Measurements from ENCODE around the gene OSTF1. TPM values are rescaled to one million over a fixed set of nuclear protein-coding genes. Genes with fewer than 3 reads are reported as not detected.

Gene OSTF1
- total RNA-seq, 1 donor from 2014 or later = 21.8 TPM

DNA sequence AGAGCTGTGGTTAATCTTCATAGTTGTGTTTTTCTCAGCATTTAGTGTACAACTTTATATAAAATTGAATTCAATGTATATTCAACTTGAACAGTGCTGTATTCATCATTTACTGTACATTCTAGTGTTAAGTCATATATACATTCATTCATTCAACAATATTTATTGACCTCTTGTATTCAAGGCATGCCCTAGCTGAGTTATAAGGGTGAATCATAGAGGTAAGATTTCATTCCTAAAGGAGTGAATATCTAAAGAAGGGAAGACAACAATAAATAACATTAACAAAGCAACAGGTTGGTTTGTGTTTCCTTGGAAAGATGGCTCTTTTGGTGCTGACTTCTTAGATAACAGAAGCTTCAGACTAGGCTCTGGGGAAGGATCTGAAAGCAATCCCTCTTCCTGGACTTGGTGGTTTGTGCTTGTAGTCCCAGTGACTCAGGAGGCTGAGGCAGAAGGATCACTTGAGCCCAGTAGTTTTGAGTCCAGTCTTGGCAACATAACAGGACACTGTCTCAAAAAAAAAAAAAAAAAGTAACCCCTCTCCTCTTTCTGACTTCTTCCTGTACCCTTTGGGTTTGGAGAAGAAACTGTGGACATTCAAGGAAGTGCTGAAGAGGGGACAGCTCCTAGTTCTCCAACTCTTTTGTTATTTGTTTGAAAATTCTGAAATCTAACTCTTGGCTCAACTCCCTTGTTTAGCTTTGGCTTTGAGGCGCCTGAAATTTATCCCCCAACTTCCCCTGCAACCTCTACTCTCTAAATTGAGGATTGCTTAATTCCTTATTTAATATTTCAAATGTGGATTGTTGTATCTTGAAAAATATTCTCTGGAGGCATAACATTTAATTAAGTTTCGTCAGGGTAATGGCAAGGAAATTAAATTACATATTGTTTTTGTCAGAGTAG lies 80.2 kb downstream of the OSTF1 start:
- Mint-ChIP-seq H3K4me3 (ENCODE audit: unreplicated experiment) (no peak overlapping the region), H3K4me1 (ENCODE audit: unreplicated experiment) (peaks cover 5% of the 10 kb centered on the region), H3K27me3 (ENCODE audit: unreplicated experiment) (no peaks in the 10 kb centered on the region), H3K36me3 (ENCODE audit: unreplicated experiment) (peaks cover 41% of the 10 kb centered on the region), H3K27ac (ENCODE audit: unreplicated experiment) (no peak overlapping the region), H3K9me3 (ENCODE audit: unreplicated experiment) (peaks cover 26% of the 10 kb centered on the region)
- DNase-seq (ENCODE audit: extremely low spot score, unreplicated experiment) = no peak
- TF ChIP-seq, protein P1, sequence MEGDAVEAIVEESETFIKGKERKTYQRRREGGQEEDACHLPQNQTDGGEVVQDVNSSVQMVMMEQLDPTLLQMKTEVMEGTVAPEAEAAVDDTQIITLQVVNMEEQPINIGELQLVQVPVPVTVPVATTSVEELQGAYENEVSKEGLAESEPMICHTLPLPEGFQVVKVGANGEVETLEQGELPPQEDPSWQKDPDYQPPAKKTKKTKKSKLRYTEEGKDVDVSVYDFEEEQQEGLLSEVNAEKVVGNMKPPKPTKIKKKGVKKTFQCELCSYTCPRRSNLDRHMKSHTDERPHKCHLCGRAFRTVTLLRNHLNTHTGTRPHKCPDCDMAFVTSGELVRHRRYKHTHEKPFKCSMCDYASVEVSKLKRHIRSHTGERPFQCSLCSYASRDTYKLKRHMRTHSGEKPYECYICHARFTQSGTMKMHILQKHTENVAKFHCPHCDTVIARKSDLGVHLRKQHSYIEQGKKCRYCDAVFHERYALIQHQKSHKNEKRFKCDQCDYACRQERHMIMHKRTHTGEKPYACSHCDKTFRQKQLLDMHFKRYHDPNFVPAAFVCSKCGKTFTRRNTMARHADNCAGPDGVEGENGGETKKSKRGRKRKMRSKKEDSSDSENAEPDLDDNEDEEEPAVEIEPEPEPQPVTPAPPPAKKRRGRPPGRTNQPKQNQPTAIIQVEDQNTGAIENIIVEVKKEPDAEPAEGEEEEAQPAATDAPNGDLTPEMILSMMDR (IDR thresholded peaks at IDR 0.05) = no peak

GRCh38 chr9:75169623-75170022 lies 81.3 kb downstream of the OSTF1 start:
- H3K4me1 Mint-ChIP-seq (ENCODE audit: unreplicated experiment) = peaks cover 5% of the 10 kb centered on the region
- H3K4me3 Mint-ChIP-seq (ENCODE audit: unreplicated experiment) = no peak overlapping the region
- H3K36me3 Mint-ChIP-seq (ENCODE audit: unreplicated experiment) = peaks cover 36% of the 10 kb centered on the region
- no peaks in the 10 kb centered on the region for H3K27me3 Mint-ChIP-seq (ENCODE audit: unreplicated experiment)
- DNase-seq (ENCODE audit: extremely low spot score, unreplicated experiment) = no peak
- H3K9me3 Mint-ChIP-seq (ENCODE audit: unreplicated experiment) = peaks cover 18% of the 10 kb centered on the region
- TF ChIP-seq, protein P1 (IDR thresholded peaks at IDR 0.05) = no peak
- H3K27ac Mint-ChIP-seq (ENCODE audit: unreplicated experiment) = no peak overlapping the region

GRCh38 chr9:75170898-75171360 lies 82.6 kb downstream of the OSTF1 start:
- Mint-ChIP-seq H3K27ac (ENCODE audit: unreplicated experiment) (no peak overlapping the region), H3K4me1 (ENCODE audit: unreplicated experiment) (peaks cover 5% of the 10 kb centered on the region), H3K9me3 (ENCODE audit: unreplicated experiment) (peaks cover 15% of the 10 kb centered on the region), H3K27me3 (ENCODE audit: unreplicated experiment) (no peaks in the 10 kb centered on the region), H3K36me3 (ENCODE audit: unreplicated experiment) (peaks cover 34% of the 10 kb centered on the region), H3K4me3 (ENCODE audit: unreplicated experiment) (no peak overlapping the region)
- TF ChIP-seq, protein P1 (IDR thresholded peaks at IDR 0.05) = no peak
- no peak for DNase-seq (ENCODE audit: extremely low spot score, unreplicated experiment)

DNA sequence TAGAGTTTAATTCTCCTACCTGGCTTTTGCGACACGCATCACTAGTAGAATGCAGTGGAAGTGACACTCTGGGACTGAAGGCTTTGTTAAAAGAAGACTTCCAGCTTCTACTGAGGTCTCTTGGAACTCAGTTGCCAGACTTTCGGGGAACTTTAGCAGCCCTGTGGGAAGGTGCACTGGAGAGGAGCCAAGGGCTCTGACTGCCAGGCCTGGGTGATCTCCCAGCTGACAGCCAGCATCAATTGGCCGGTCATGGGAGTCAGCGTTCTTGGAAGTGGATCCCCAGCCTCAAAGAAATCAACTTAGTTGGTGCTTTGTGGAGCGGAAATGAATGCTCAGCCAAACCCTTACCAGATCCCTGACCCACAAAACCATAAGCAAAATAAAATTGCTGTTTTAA lies 87.1 kb downstream of the OSTF1 start:
- Mint-ChIP-seq H3K4me1 (ENCODE audit: unreplicated experiment) (no peaks in the 10 kb centered on the region), H3K27me3 (ENCODE audit: unreplicated experiment) (no peaks in the 10 kb centered on the region), H3K27ac (ENCODE audit: unreplicated experiment) (no peak overlapping the region), H3K4me3 (ENCODE audit: unreplicated experiment) (no peak overlapping the region), H3K36me3 (ENCODE audit: unreplicated experiment) (peaks cover 3% of the 10 kb centered on the region), H3K9me3 (ENCODE audit: unreplicated experiment) (peaks cover 7% of the 10 kb centered on the region)
- TF ChIP-seq, protein P1 (IDR thresholded peaks at IDR 0.05) = no peak
- DNase-seq (ENCODE audit: extremely low spot score, unreplicated experiment) = no peak

DNA sequence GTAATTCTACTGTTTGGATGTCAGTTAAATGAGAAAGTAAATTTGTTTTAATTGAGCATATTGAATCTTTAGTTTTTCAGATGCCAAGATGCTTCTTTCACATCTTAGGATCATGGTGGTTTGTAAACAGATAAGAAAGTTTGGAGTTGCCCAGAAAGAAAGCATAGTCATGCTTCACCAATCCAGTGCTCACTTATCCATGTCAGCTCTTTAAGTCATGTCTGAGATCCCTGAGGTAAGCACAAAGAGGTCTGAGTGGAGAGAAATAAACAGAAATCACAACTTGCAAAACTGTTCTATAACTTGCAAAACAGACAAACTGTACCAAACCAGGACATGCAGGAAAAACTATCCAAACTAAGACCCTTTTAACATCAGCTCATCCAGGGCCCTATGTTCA lies 87.7 kb downstream of the OSTF1 start:
- Mint-ChIP-seq H3K4me3 (ENCODE audit: unreplicated experiment) (no peak overlapping the region), H3K27ac (ENCODE audit: unreplicated experiment) (no peak overlapping the region), H3K4me1 (ENCODE audit: unreplicated experiment) (no peaks in the 10 kb centered on the region), H3K9me3 (ENCODE audit: unreplicated experiment) (peaks cover 7% of the 10 kb centered on the region), H3K36me3 (ENCODE audit: unreplicated experiment) (peaks cover 3% of the 10 kb centered on the region), H3K27me3 (ENCODE audit: unreplicated experiment) (no peaks in the 10 kb centered on the region)
- TF ChIP-seq, protein P1 (IDR thresholded peaks at IDR 0.05) = no peak
- no peak for DNase-seq (ENCODE audit: extremely low spot score, unreplicated experiment)

Measured in osteocyte (in vitro differentiated cells).